ENCODE results near the gene MYO1E. TPM values are rescaled to one million over a fixed set of nuclear protein-coding genes. Genes with fewer than 3 reads are reported as not detected.
A peak's percentile ranks its signal among the peaks of the same experiment; 100 is the strongest.

MYO1E gene
- total RNA-seq, 1 experiment from 2014 or later, result 68.8 TPM

GRCh38 chr15:59174835-59175831 lies 197.5 kb downstream of the MYO1E start:
- H3F3A ChIP-seq (ENCODE audit: low read length, unreplicated experiment), result no peaks in the 10 kb centered on the region
- TF ChIP-seq EZH2 (IDR thresholded peaks at IDR 0.05; ENCODE audit: low read length, unreplicated experiment), result no peak
- TF ChIP-seq, protein P1, sequence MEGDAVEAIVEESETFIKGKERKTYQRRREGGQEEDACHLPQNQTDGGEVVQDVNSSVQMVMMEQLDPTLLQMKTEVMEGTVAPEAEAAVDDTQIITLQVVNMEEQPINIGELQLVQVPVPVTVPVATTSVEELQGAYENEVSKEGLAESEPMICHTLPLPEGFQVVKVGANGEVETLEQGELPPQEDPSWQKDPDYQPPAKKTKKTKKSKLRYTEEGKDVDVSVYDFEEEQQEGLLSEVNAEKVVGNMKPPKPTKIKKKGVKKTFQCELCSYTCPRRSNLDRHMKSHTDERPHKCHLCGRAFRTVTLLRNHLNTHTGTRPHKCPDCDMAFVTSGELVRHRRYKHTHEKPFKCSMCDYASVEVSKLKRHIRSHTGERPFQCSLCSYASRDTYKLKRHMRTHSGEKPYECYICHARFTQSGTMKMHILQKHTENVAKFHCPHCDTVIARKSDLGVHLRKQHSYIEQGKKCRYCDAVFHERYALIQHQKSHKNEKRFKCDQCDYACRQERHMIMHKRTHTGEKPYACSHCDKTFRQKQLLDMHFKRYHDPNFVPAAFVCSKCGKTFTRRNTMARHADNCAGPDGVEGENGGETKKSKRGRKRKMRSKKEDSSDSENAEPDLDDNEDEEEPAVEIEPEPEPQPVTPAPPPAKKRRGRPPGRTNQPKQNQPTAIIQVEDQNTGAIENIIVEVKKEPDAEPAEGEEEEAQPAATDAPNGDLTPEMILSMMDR (conservative IDR thresholded peaks at IDR 0.05; ENCODE audit: low read depth, low read length), result peak; percentile 66
- BruUV-seq (replicated peaks), result no TSS peak
- peaks cover 10% of the 10 kb centered on the region; the same call in 1 of the 2 replicates for H3K36me3 ChIP-seq (ENCODE audit: low read depth, low read length)
- H3K9me2 ChIP-seq (replicated peaks; ENCODE audit: low read length), result no peaks in the 10 kb centered on the region
- H3K27ac ChIP-seq (ENCODE audit: low read length), result peak overlapping the region; percentile 84
- H3K79me2 ChIP-seq (ENCODE audit: low read length), result no peaks in the 10 kb centered on the region
- peak overlapping the region; percentile 53 for H3K9ac ChIP-seq (ENCODE audit: low read length)
- DNase-seq (peak; percentile 71), ATAC-seq (peak; percentile 42)
- no peaks in the 10 kb centered on the region for H3K27me3 ChIP-seq (ENCODE audit: low read length)
- POLR2A ChIA-PET (ENCODE audit: unreplicated experiment), result interaction anchor here (0.8 kb wide), 1 partner anchor 198 kb away, joined by 5 read pairs; the partner anchor contains the start of gene MYO1E
- H3K9me3 ChIP-seq (ENCODE audit: low read length), result no peaks in the 10 kb centered on the region
- H3K4me1 ChIP-seq (ENCODE audit: insufficient read depth, low read length), result peaks cover 47% of the 10 kb centered on the region
- intact Hi-C loops (cut with micrococcal nuclease), result loop anchor here (2.0 to 10.0 kb wide), 5 partner anchors 16 to 317 kb away; partner anchors contain the start of gene MYO1E
- peak overlapping the region; percentile 2; the same call in 1 of the 2 replicates for H3K4me3 ChIP-seq (ENCODE audit: low read length)
- H4K20me1 ChIP-seq (ENCODE audit: low read length), result no peaks in the 10 kb centered on the region
- H3K4me2 ChIP-seq (ENCODE audit: low read length), result peak overlapping the region; percentile 39
- CTCF ChIA-PET, result interaction anchor here (0.9 to 1.2 kb wide), 2 partner anchors 17 to 125 kb away, joined by 3 to 9 read pairs; no protein-coding TSS in a partner anchor
- no peak overlapping the region for H2AFZ ChIP-seq (ENCODE audit: low read length)

DNA sequence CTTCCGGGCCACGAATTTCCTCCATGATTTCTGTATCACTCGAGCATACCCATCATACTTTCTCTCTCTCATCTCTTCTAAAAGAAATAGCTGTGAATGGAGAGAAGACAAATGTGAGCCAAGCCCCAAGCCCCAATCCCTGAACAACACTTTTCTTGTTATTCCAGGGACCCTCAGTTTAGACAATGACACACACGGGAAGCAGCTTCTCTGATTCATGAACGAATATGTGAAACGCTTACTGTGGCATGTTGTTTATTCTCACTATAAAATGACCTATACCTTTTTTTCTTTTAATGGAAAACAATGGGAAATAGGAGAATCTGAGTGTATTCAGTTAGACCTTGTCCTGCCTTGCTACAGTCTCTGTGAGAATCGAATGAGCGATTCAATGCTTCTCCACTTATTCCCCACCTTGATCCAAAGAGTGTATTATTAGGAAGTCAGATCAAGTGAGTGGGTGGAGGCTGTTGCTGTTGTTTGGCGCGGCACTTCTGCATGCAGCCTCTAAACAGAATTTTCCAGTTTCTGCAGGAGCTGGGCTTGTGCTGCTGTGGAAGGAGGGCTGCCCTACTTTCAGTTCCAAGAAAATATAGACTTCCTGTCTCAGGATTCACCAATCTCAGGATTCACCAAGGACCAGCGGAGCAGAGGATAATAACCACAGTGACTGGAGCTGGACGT lies 198.4 kb downstream of the MYO1E start:
- Histone ChIP-seq H3K9me3 (ENCODE audit: low read length) (no peaks in the 10 kb centered on the region), H3K27ac (ENCODE audit: low read length) (peak overlapping the region; percentile 84), H3K79me2 (ENCODE audit: low read length) (no peaks in the 10 kb centered on the region), H3K9me2 (replicated peaks; ENCODE audit: low read length) (no peaks in the 10 kb centered on the region), H3K4me1 (ENCODE audit: insufficient read depth, low read length) (peaks cover 55% of the 10 kb centered on the region), H3K4me3 (ENCODE audit: low read length) (no peak overlapping the region), H3F3A (ENCODE audit: low read length, unreplicated experiment) (no peaks in the 10 kb centered on the region), H2AFZ (ENCODE audit: low read length) (no peak overlapping the region), H3K27me3 (ENCODE audit: low read length) (no peaks in the 10 kb centered on the region), H4K20me1 (ENCODE audit: low read length) (no peaks in the 10 kb centered on the region), H3K4me2 (ENCODE audit: low read length) (peak overlapping the region; percentile 39), H3K36me3 (ENCODE audit: low read depth, low read length) (peaks cover 10% of the 10 kb centered on the region; the same call in 1 of the 2 replicates), H3K9ac (ENCODE audit: low read length) (peak overlapping the region; percentile 53)
- ATAC-seq (no peak), DNase-seq (peak; percentile 25)
- CTCF ChIA-PET, result interaction anchor here (0.9 to 1.2 kb wide), 2 partner anchors 17 to 126 kb away, joined by 3 to 9 read pairs; no protein-coding TSS in a partner anchor
- TF ChIP-seq, protein P1 (conservative IDR thresholded peaks at IDR 0.05; ENCODE audit: low read depth, low read length), result no peak
- TF ChIP-seq EZH2phosphoT487 (IDR thresholded peaks at IDR 0.05; ENCODE audit: borderline replicate concordance, low read length), result no peak
- TF ChIP-seq EZH2 (IDR thresholded peaks at IDR 0.05; ENCODE audit: low read length, unreplicated experiment), result no peak
- POLR2A ChIA-PET (ENCODE audit: unreplicated experiment), result interaction anchor here (0.8 kb wide), 1 partner anchor 199 kb away, joined by 5 read pairs; the partner anchor contains the start of gene MYO1E
- intact Hi-C loops (cut with micrococcal nuclease), result loop anchor here (2.0 to 10.0 kb wide), 5 partner anchors 17 to 318 kb away; partner anchors contain the start of gene MYO1E
- BruUV-seq (replicated peaks), result no TSS peak
